Stomach (tissue), 9 donors: ENCODE results near the gene LRP1. TPM values are rescaled to one million over a fixed set of nuclear protein-coding genes. Genes with fewer than 3 reads are reported as not detected.

ENCODE experiments used
- DNase-seq, 2 donors: peaks; one replicate each; pipeline versions ENCODE4 v3.0.0 to v3.0.0-alpha.2; 2013 to 2019
- H3K27ac ChIP-seq, 5 donors: fragments of 200-600 bp in 4 of 5; sonication (generic) in 4 of 5; one replicate each; pipeline ENCODE4 v1.5.1; 2013 to 2019; ENCODE audit warnings: mild to moderate bottlenecking in 1 of 5, moderate library complexity in 1 of 5
- H3K27me3 ChIP-seq, 3 donors: fragments of 200-600 bp; sonication (generic); one replicate each; pipeline ENCODE4 v1.5.1; 2017 to 2019; ENCODE audit warnings: mixed run types in 1 of 3
- H3K36me3 ChIP-seq, 4 donors: fragments of 200-600 bp; sonication (generic); 1 replicate in 3 of 4; 2 replicates in 1 of 4; pipeline ENCODE4 v1.5.1; 2016 to 2019
- H3K4me1 ChIP-seq, 4 donors: fragments of 200-600 bp; sonication (generic); one replicate each; pipeline ENCODE4 v1.5.1; 2016 to 2019
- H3K4me3 ChIP-seq, 4 donors: fragments of 200-600 bp; sonication (generic) in 3 of 4; one replicate each; pipeline ENCODE4 v1.5.1; 2016 to 2019; ENCODE audit warnings: mild to moderate bottlenecking in 1 of 4
- H3K9me3 ChIP-seq, 4 donors: fragments of 200-600 bp; sonication (generic); one replicate each; pipeline ENCODE4 v1.5.1; 2016 to 2019
- CTCF ChIP-seq, 7 experiments: fragments of 450-650 bp in 4 of 7; fragments of 200-600 bp in 3 of 7; sonication (generic) in 3 of 7; IDR thresholded peaks; one replicate each; pipeline ENCODE4 v1.5.1; 2016 to 2019; ENCODE audit warnings: antibody characterized with exemption in 7 of 7, control low read depth in 2 of 7, mild to moderate bottlenecking in 1 of 7
- EP300 ChIP-seq: sonication (generic); formaldehyde crosslinking; IDR thresholded peaks from one replicate; pipeline ENCODE4 v1.6.1; 2017; ENCODE audit warnings: antibody characterized with exemption
- POLR2A ChIP-seq, 4 donors: fragments of 450-650 bp; IDR thresholded peaks; one replicate each; pipeline ENCODE4 v1.6.1; 2016; ENCODE audit warnings: antibody characterized with exemption in 4 of 4, control low read depth in 2 of 4, mild to moderate bottlenecking in 1 of 4, moderate library complexity in 1 of 4
- POLR2AphosphoS5 ChIP-seq, 3 donors: sonication (generic); formaldehyde crosslinking; IDR thresholded peaks; one replicate each; pipeline ENCODE4 v1.6.1; 2016; ENCODE audit warnings: antibody characterized with exemption in 3 of 3
- WGBS, 5 donors: extraction: QIAGEN DNeasy Blood & Tissue Kit in 3 of 5; methylation state at CpG; one replicate each; pipeline versions ENCODE4 v1.1.5 to v1.1.7; 2013 to 2018; 5-methylcytosine and 5-hydroxymethylcytosine counted together
- intact Hi-C: fragments of 100-400 bp; cut with DNase I; formaldehyde crosslinking; loops from one replicate; pipeline ENCODE4 v1.15.1; 2023; ENCODE audit warnings: low total_unique reads
- polyA plus RNA-seq, 3 donors: library from polyadenylated mRNA; stranded (reverse); fragments of 200-250 nt; gene quantifications; one replicate each; pipeline ENCODE4 v1.2.3, GENCODE V29; 2013
- total RNA-seq, 5 donors: library from RNA; depleted of rRNA; stranded (reverse); fragments of >200 nt; gene quantifications; one replicate each; pipeline versions ENCODE4 v1.1.0 to v1.2.3, GENCODE V29; 2014 to 2016
- donor health status: healthy with polysubstance abuse.
- donor health status: Bipolar disorder and iron deficiency.
- donor health status: healthy.

LRP1 gene
- total and polyA plus RNA-seq, 8 donors, result 13.5 to 510 (median 100) TPM

- Histone ChIP-seq H3K36me3 (peaks cover 14 to 59% (median 57%) of the 10 kb centered on the region in 4 donors), H3K27ac (no peak overlapping the region), H3K4me1 (peaks cover 13 to 39% (median 32%) of the 10 kb centered on the region in 4 donors), H3K27me3 (peaks cover 16 to 37% (median 29%) of the 10 kb centered on the region in 3 donors), H3K4me3 (no peak overlapping the region), H3K9me3 (no peaks in the 10 kb centered on the region)
- no peak for DNase-seq
- intact Hi-C loops, result loop anchor here (5.0 kb wide), 1 partner anchor 35 kb away; no protein-coding TSS in a partner anchor
- TF ChIP-seq CTCF (IDR thresholded peaks at IDR 0.05) (no peak), EP300 (no peak), POLR2AphosphoS5 (IDR thresholded peaks at IDR 0.05) (no peak), POLR2A (IDR thresholded peaks at IDR 0.05) (no peak)
- WGBS, 5 donors, result 78 to 87% (median 87%) methylated on average over 22 to 27 of the region's 27 CpGs
These were observed 83.8 kb downstream of the LRP1 start for GRCh38 chr12:57211791-57212700.

GRCh38 chr12:57212701-57213057 is 84.4 kb downstream of the LRP1 start:
- Histone ChIP-seq H3K4me1 (peaks cover 19 to 46% (median 38%) of the 10 kb centered on the region in 4 donors), H3K9me3 (no peaks in the 10 kb centered on the region), H3K4me3 (no peak overlapping the region), H3K36me3 (peaks cover 14 to 52% (median 52%) of the 10 kb centered on the region in 4 donors), H3K27me3 (peaks cover 16 to 43% (median 35%) of the 10 kb centered on the region in 3 donors), H3K27ac (no peak overlapping the region)
- intact Hi-C loops, result loop anchor here (5.0 kb wide), 1 partner anchor 35 kb away; no protein-coding TSS in a partner anchor
- no peak for DNase-seq
- 66 to 89% (median 87%) methylated on average over 6 to 7 of the region's 7 CpGs for WGBS, 5 donors
- TF ChIP-seq CTCF (IDR thresholded peaks at IDR 0.05), result no peak
- TF ChIP-seq POLR2AphosphoS5 (IDR thresholded peaks at IDR 0.05), result no peak
- TF ChIP-seq POLR2A (IDR thresholded peaks at IDR 0.05), result no peak
- TF ChIP-seq EP300, result no peak

- Histone ChIP-seq H3K27me3 (peaks cover 18 to 48% (median 40%) of the 10 kb centered on the region in 3 donors), H3K4me1 (peaks cover 19 to 47% (median 40%) of the 10 kb centered on the region in 4 donors), H3K9me3 (no peaks in the 10 kb centered on the region), H3K4me3 (no peak overlapping the region), H3K27ac (no peak overlapping the region), H3K36me3 (peaks cover 13 to 47% (median 47%) of the 10 kb centered on the region in 4 donors)
- peak; percentile 87 to 95 for DNase-seq
- WGBS, 5 donors, result 3 to 9% (median 7%) methylated on average over 16 of the region's 16 CpGs
- TF ChIP-seq POLR2A (IDR thresholded peaks at IDR 0.05) (no peak), CTCF (IDR thresholded peaks at IDR 0.05) (peak in 6 of 7 experiments; percentile 69 to 99 (median 94)), POLR2AphosphoS5 (IDR thresholded peaks at IDR 0.05) (peak in 1 of 3 donors; percentile 62)
- intact Hi-C loops, result loop anchor here (5.0 kb wide), 1 partner anchor 34 kb away; no protein-coding TSS in a partner anchor
These were observed 84.9 kb downstream of the LRP1 start for GRCh38 chr12:57213058-57213715.

- Histone ChIP-seq H3K27ac (no peak overlapping the region), H3K9me3 (no peaks in the 10 kb centered on the region), H3K27me3 (peaks cover 22 to 55% (median 45%) of the 10 kb centered on the region in 3 donors), H3K4me3 (no peak overlapping the region), H3K36me3 (peaks cover 10 to 40% (median 40%) of the 10 kb centered on the region in 4 donors), H3K4me1 (peaks cover 19 to 47% (median 40%) of the 10 kb centered on the region in 4 donors)
- intact Hi-C loops, result loop anchor here (5.0 kb wide), 1 partner anchor 33 kb away; no protein-coding TSS in a partner anchor
- WGBS, 5 donors, result 54 to 66% (median 60%) methylated on average over 4 of the region's 4 CpGs
- TF ChIP-seq POLR2AphosphoS5 (IDR thresholded peaks at IDR 0.05) (no peak), POLR2A (IDR thresholded peaks at IDR 0.05) (no peak), CTCF (IDR thresholded peaks at IDR 0.05) (no peak), EP300 (no peak)
- DNase-seq, result no peak
These were observed 85.6 kb downstream of the LRP1 start for GRCh38 chr12:57213763-57214397.
